Endothelial cell of umbilical vein (primary cell): ENCODE results near the gene DAB2IP. TPM values are rescaled to one million over a fixed set of nuclear protein-coding genes. Genes with fewer than 3 reads are reported as not detected.

ENCODE experiments used
- BruUV-seq: library from RNA; stranded (reverse); fragments of 400-500 nt; replicated peaks from 2 replicates; lab custom pipeline; 2021; lab: Mats Ljungman, UMichigan
- CTCF ChIA-PET: fragments of 300-600, 350-600 bp; sonication (Branson Sonifier 250); formaldehyde crosslinking; loops from one replicate; lab custom pipeline; 2021; ENCODE audit warnings: antibody characterized with exemption, inconsistent platforms; lab: Charles Lee
- POLR2A ChIA-PET: fragments of 300-600, 350-600 bp; sonication (Branson Sonifier 250); formaldehyde crosslinking; loops from one replicate; lab custom pipeline; 2021; ENCODE audit warnings: antibody characterized with exemption, inconsistent platforms; lab: Charles Lee
- DNase-seq: peaks from one replicate; pipeline ENCODE4 v3.0.0-alpha.2; 2011; ENCODE audit warnings: low read depth, low spot score
- FAIRE-seq: peaks from 2 replicates; lab custom pipeline; 2011; peaks lifted over from hg19 to GRCh38; lab: Jason Lieb, UNC
- H2AFZ ChIP-seq: 2 replicates; pipeline ENCODE4 v1.6.0; 2012; ENCODE audit warnings: low read depth, low read length, control low read depth, inconsistent platforms
- H3K27ac ChIP-seq: 2 replicates; pipeline ENCODE4 v1.5.1; 2011; ENCODE audit warnings: low read depth, mild to moderate bottlenecking, control low read depth, low read length, moderate library complexity; ENCODE audit not compliant: insufficient read depth
- H3K27me3 ChIP-seq, 2 experiments: 2 replicates each; pipeline versions ENCODE4 v1.6.0 to v1.6.1; 2011; ENCODE audit warnings: low read length in 2 of 2, mixed read lengths in 1 of 2; ENCODE audit not compliant: control insufficient read depth in 2 of 2, insufficient read depth in 2 of 2
- H3K36me3 ChIP-seq, 2 experiments: 2 replicates in 1 of 2; 3 replicates in 1 of 2; pipeline ENCODE4 v1.5.1; 2011; ENCODE audit warnings: low read length in 2 of 2, mild to moderate bottlenecking in 1 of 2, moderate library complexity in 1 of 2; ENCODE audit not compliant: control insufficient read depth in 2 of 2, insufficient read depth in 2 of 2; ENCODE audit errors: extremely low read depth in 1 of 2
- H3K4me1 ChIP-seq: 3 replicates; pipeline ENCODE4 v1.5.1; 2011; ENCODE audit warnings: mild to moderate bottlenecking, low read length; ENCODE audit not compliant: control insufficient read depth, insufficient read depth; ENCODE audit errors: extremely low read depth
- H3K4me2 ChIP-seq: 2 replicates; pipeline ENCODE4 v1.6.1; 2011; ENCODE audit warnings: low read length, control low read depth, mixed read lengths; ENCODE audit not compliant: insufficient read depth
- H3K4me3 ChIP-seq, 3 experiments: fragments of 200-600 bp in 1 of 3; sonication (generic), shearing (Covaris generic) in 1 of 3; replicated peaks in 1 of 3; 2 replicates each; pipeline ENCODE4 v1.5.1; 2011 to 2016; ENCODE audit warnings: control low read depth in 3 of 3, low read length in 3 of 3, mild to moderate bottlenecking in 2 of 3, inconsistent platforms in 1 of 3, low read depth in 1 of 3, moderate library complexity in 1 of 3; ENCODE audit not compliant: insufficient read depth in 1 of 3
- H3K79me2 ChIP-seq: 2 replicates; pipeline ENCODE4 v1.6.0; 2012; ENCODE audit warnings: low read length, inconsistent platforms; ENCODE audit not compliant: control insufficient read depth, insufficient read depth
- H3K9ac ChIP-seq: replicated peaks from 2 replicates; pipeline ENCODE3; 2011; ENCODE audit warnings: low read length, control low read depth; ENCODE audit not compliant: insufficient read depth; ENCODE audit errors: extremely low read depth
- H3K9me1 ChIP-seq: replicated peaks from 3 replicates; pipeline ENCODE4 v1.6.0; 2011; ENCODE audit warnings: mild to moderate bottlenecking, low read length; ENCODE audit not compliant: control insufficient read depth, insufficient read depth; ENCODE audit errors: extremely low read depth
- H3K9me3 ChIP-seq: replicated peaks from 2 replicates; pipeline ENCODE4 v1.5.1; 2012; ENCODE audit warnings: low read length, inconsistent platforms; ENCODE audit not compliant: control insufficient read depth, insufficient read depth
- H4K20me1 ChIP-seq: replicated peaks from 2 replicates; pipeline ENCODE3; 2011; ENCODE audit warnings: mild to moderate bottlenecking, low read length; ENCODE audit not compliant: control insufficient read depth, insufficient read depth; ENCODE audit errors: extremely low read depth
- EZH2 ChIP-seq: IDR thresholded peaks from 2 replicates; pipeline ENCODE4 v1.6.1; 2012; ENCODE audit warnings: borderline replicate concordance, low read depth, mild to moderate bottlenecking, moderate library complexity, low read length, inconsistent platforms; ENCODE audit not compliant: severe bottlenecking
- GATA2 ChIP-seq: IDR thresholded peaks from 2 replicates; pipeline ENCODE4 v1.7.0; 2011; ENCODE audit warnings: low read depth, mild to moderate bottlenecking, moderate library complexity, mixed read lengths, low read length; ENCODE audit not compliant: insufficient read length, insufficient read depth
- JUN ChIP-seq: IDR thresholded peaks from 2 replicates; pipeline ENCODE4 v1.6.1; 2011; ENCODE audit warnings: borderline replicate concordance, low read depth; ENCODE audit not compliant: insufficient read length, insufficient read depth
- MAX ChIP-seq: IDR thresholded peaks from 2 replicates; pipeline ENCODE4 v1.6.1; 2011; ENCODE audit not compliant: insufficient read depth, insufficient read length
- MYC ChIP-seq: IDR thresholded peaks from one replicate; pipeline ENCODE4 v1.6.1; 2011; ENCODE audit warnings: mild to moderate bottlenecking, low read depth, low read length
- POLR2A ChIP-seq: IDR thresholded peaks from 2 replicates; pipeline ENCODE4 v1.6.1; 2012; ENCODE audit warnings: low read depth, mild to moderate bottlenecking, control low read depth, low read length
- POLR2AphosphoS5 ChIP-seq: IDR thresholded peaks from 2 replicates; pipeline ENCODE4 v1.6.1; 2012; ENCODE audit warnings: low read depth, mild to moderate bottlenecking, control low read depth, low read length, moderate library complexity; ENCODE audit not compliant: insufficient read depth
- dilution Hi-C: fragments of 300-500 bp; cut with MboI; formaldehyde crosslinking; loops from one replicate; pipeline ENCODE4 v1.15.0; 2019; ENCODE audit warnings: low sequenced_read_pairs; ENCODE audit not compliant: extremely low pct_ligation_motif_present
- intact Hi-C: fragments of 100-400 bp; cut with micrococcal nuclease; formaldehyde crosslinking; loops from one replicate; pipeline ENCODE4 v1.10.0; 2022
- polyA plus RNA-seq, 4 experiments: library from polyadenylated mRNA; depleted of rRNA in 3 of 4; stranded (reverse) in 3 of 4; unstranded in 1 of 4; fragments of >200 nt; gene quantifications; 2 replicates each; pipeline versions ENCODE4 v1.2.1 to v1.2.3, GENCODE V29; 2011 to 2012; ENCODE audit warnings: missing spikeins in 1 of 4
- total RNA-seq: library from RNA; stranded (reverse); gene quantifications from 2 replicates; pipeline ENCODE4 v1.2.3, GENCODE V29; 2021

Gene DAB2IP
- total and polyA plus RNA-seq, 2 donors (not counting 3 experiments of a cell fraction or from before 2014, with no cell fraction given) = 29.2 to 53.6 TPM

GRCh38 chr9:121754655-121755436 is 103.4 kb downstream of the DAB2IP start:
- Histone ChIP-seq H2AFZ (no peak overlapping the region), H3K79me2 (peaks cover 5% of the 10 kb centered on the region), H3K4me1 (peaks cover 13% of the 10 kb centered on the region), H3K4me3 (no peak overlapping the region), H3K27me3 (no peaks in the 10 kb centered on the region), H3K27ac (peak overlapping the region; percentile 58), H3K9ac (no peak overlapping the region), H3K9me1 (no peaks in the 10 kb centered on the region), H4K20me1 (no peaks in the 10 kb centered on the region), H3K4me2 (no peak overlapping the region), H3K36me3 (peaks cover 2 to 8% of the 10 kb centered on the region in 2 experiments), H3K9me3 (no peaks in the 10 kb centered on the region)
- CTCF ChIA-PET = interaction anchor here (0.8 to 1.8 kb wide), 4 partner anchors 11 to 236 kb away, joined by 3 to 6 read pairs (median 4); no protein-coding TSS in a partner anchor
- TF ChIP-seq POLR2AphosphoS5 (no peak), GATA2 (no peak), MAX (no peak), POLR2A (no peak), JUN (no peak), MYC (no peak), EZH2 (no peak)
- no TSS peak for BruUV-seq
- FAIRE-seq = no peak
- intact Hi-C loops = loop anchor here (1.0 to 2.0 kb wide), 2 partner anchors 10 to 42 kb away; no protein-coding TSS in a partner anchor
- dilution Hi-C loops = no loop called here
- DNase-seq = no peak
- POLR2A ChIA-PET = no interaction called here
